Loucy (cell line): ENCODE results near the gene AMPH.

Experiments
- EZH2phosphoT487 ChIP-seq: fragments of 200-600 bp; IDR thresholded peaks from 2 replicates; pipeline ENCODE4 v1.6.1; 2018; ENCODE audit warnings: antibody characterized with exemption, mild to moderate bottlenecking, moderate library complexity, borderline replicate concordance
- TF ChIP-seq, protein P1 (sequence below): fragments of 200-600 bp; sonication (generic); conservative IDR thresholded peaks from 2 replicates; pipeline ENCODE4 v1.5.1; 2014; ENCODE audit warnings: mild to moderate bottlenecking, antibody characterized with exemption, low read length

DNA sequence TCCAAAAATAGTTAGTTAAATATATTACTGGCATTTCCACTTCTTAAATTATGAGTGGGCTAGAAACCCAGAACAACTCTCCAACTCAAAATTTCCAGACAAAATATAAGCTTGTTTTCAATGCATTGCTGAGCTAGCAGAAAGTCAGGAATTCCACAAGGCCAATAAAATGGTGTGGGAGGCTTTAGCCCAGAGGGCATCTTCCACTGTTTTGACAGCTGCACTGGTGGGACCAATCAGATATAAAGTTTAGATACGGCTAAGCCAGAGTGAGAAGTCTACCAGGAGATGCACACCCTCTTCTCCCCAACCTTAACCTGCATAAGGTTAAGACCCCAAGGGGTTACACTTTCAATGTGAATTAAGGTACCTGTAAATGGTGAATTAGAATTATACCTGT, 76.6 kb downstream of the AMPH start:
- TF ChIP-seq, protein P1, sequence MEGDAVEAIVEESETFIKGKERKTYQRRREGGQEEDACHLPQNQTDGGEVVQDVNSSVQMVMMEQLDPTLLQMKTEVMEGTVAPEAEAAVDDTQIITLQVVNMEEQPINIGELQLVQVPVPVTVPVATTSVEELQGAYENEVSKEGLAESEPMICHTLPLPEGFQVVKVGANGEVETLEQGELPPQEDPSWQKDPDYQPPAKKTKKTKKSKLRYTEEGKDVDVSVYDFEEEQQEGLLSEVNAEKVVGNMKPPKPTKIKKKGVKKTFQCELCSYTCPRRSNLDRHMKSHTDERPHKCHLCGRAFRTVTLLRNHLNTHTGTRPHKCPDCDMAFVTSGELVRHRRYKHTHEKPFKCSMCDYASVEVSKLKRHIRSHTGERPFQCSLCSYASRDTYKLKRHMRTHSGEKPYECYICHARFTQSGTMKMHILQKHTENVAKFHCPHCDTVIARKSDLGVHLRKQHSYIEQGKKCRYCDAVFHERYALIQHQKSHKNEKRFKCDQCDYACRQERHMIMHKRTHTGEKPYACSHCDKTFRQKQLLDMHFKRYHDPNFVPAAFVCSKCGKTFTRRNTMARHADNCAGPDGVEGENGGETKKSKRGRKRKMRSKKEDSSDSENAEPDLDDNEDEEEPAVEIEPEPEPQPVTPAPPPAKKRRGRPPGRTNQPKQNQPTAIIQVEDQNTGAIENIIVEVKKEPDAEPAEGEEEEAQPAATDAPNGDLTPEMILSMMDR: no peak
- no peak for TF ChIP-seq EZH2phosphoT487
